Stomach (tissue), 9 donors: Measurements from ENCODE around the gene KCNQ1. TPM values are rescaled to one million over a fixed set of nuclear protein-coding genes. Genes with fewer than 3 reads are reported as not detected.
A peak's percentile ranks its signal among the peaks of the same experiment; 100 is the strongest.

ENCODE experiments used
- DNase-seq, 2 donors: peaks; one replicate each; pipeline versions ENCODE4 v3.0.0 to v3.0.0-alpha.2; 2013 to 2019
- H3K27ac ChIP-seq, 5 donors: fragments of 200-600 bp in 4 of 5; sonication (generic) in 4 of 5; one replicate each; pipeline ENCODE4 v1.5.1; 2013 to 2019; ENCODE audit warnings: mild to moderate bottlenecking in 1 of 5, moderate library complexity in 1 of 5
- H3K27me3 ChIP-seq, 3 donors: fragments of 200-600 bp; sonication (generic); one replicate each; pipeline ENCODE4 v1.5.1; 2017 to 2019; ENCODE audit warnings: mixed run types in 1 of 3
- H3K36me3 ChIP-seq, 4 donors: fragments of 200-600 bp; sonication (generic); 1 replicate in 3 of 4; 2 replicates in 1 of 4; pipeline ENCODE4 v1.5.1; 2016 to 2019
- H3K4me1 ChIP-seq, 4 donors: fragments of 200-600 bp; sonication (generic); one replicate each; pipeline ENCODE4 v1.5.1; 2016 to 2019
- H3K4me3 ChIP-seq, 4 donors: fragments of 200-600 bp; sonication (generic) in 3 of 4; one replicate each; pipeline ENCODE4 v1.5.1; 2016 to 2019; ENCODE audit warnings: mild to moderate bottlenecking in 1 of 4
- H3K9me3 ChIP-seq, 4 donors: fragments of 200-600 bp; sonication (generic); one replicate each; pipeline ENCODE4 v1.5.1; 2016 to 2019
- EP300 ChIP-seq: sonication (generic); formaldehyde crosslinking; IDR thresholded peaks from one replicate; pipeline ENCODE4 v1.6.1; 2017; ENCODE audit warnings: antibody characterized with exemption
- POLR2A ChIP-seq, 4 donors: fragments of 450-650 bp; IDR thresholded peaks; one replicate each; pipeline ENCODE4 v1.6.1; 2016; ENCODE audit warnings: antibody characterized with exemption in 4 of 4, control low read depth in 2 of 4, mild to moderate bottlenecking in 1 of 4, moderate library complexity in 1 of 4
- POLR2AphosphoS5 ChIP-seq, 3 donors: sonication (generic); formaldehyde crosslinking; IDR thresholded peaks; one replicate each; pipeline ENCODE4 v1.6.1; 2016; ENCODE audit warnings: antibody characterized with exemption in 3 of 3
- WGBS, 5 donors: extraction: QIAGEN DNeasy Blood & Tissue Kit in 3 of 5; methylation state at CpG; one replicate each; pipeline versions ENCODE4 v1.1.5 to v1.1.7; 2013 to 2018; 5-methylcytosine and 5-hydroxymethylcytosine counted together
- intact Hi-C: fragments of 100-400 bp; cut with DNase I; formaldehyde crosslinking; loops from one replicate; pipeline ENCODE4 v1.15.1; 2023; ENCODE audit warnings: low total_unique reads
- polyA plus RNA-seq, 3 donors: library from polyadenylated mRNA; stranded (reverse); fragments of 200-250 nt; gene quantifications; one replicate each; pipeline ENCODE4 v1.2.3, GENCODE V29; 2013
- total RNA-seq, 5 donors: library from RNA; depleted of rRNA; stranded (reverse); fragments of >200 nt; gene quantifications; one replicate each; pipeline versions ENCODE4 v1.1.0 to v1.2.3, GENCODE V29; 2014 to 2016
- TF ChIP-seq, protein P1 (sequence below), 7 experiments: fragments of 450-650 bp in 4 of 7; fragments of 200-600 bp in 3 of 7; sonication (generic) in 3 of 7; IDR thresholded peaks; one replicate each; pipeline ENCODE4 v1.5.1; 2016 to 2019; ENCODE audit warnings: antibody characterized with exemption in 7 of 7, control low read depth in 2 of 7, mild to moderate bottlenecking in 1 of 7
- donor health status: healthy with polysubstance abuse.
- donor health status: Bipolar disorder and iron deficiency.
- donor health status: healthy.

The KCNQ1 gene
- total and polyA plus RNA-seq, 8 donors: 12.1 to 155 (median 49.0) TPM

DNA sequence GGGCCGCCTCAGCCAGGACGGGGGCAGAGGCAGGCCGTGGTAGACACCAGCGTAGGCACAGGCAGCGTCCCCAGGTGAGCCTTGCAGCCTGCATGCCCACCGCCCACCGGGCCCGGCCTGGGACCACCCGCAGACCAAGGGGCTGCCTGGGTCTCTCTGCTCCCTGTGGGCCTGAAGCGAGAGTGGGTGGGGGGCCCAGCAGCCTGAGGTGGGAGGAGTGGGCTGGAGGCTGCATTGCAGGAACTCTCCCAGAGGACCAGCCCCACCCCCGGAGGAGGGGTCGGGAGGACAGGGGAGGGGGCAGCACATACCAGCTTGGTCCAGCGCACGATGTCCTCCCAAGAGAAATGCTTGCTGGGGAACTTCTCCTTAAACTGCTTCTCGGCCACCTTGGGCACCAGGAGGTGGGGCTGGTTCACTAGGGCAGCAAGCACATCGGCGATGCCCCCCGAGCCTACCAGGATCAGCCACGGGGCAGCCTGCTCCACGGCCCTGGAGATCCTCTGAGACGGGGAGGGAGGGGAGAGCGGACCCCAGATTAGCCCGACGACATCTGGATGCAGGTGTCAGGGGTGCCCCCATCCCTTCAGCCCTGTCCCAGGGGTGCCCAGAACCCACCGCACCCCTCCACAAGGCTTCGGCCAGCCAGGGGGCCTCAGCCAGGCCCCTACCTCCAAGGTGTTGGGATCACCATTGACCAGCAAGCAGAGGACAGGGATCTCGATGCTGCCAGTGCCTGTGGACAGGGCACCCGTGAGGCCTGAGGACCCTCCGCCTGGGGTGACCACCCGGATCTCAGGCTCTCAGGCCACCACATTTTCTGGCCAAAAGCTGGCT, 26.7 kb upstream of the KCNQ1 start:
- intact Hi-C loops: no loop called here

DNA sequence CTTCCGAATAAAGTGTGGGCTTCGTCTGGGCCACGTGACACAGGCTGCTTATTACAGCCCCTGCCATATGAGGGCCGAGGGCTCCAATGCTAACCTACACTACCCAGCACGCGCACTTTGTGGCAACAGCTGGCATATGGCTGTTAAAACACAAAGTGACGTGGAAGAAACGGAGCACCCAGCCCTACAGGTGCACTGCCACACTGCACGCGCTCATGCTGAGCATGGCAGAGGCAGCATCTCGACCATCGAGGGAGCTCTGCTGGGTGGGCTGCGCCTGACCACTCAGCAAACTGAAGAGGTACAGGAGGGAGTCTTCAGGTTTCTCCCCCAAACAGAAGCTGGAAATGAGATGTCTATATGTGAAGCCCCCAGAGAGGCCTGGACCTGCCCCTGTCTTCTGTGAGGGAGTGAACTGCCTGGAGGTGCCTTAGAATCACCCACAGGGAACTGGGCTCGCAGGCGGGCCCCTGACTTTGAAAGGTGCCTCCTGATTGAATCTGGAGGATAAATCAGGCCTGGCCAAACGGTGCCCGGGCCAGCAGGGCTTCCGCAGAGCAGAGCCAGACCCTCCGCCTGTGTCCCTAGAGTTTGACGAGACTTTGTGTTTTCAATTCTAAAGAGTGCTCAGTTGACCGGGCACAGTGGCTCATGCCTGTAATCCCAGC, 26.0 kb upstream of the KCNQ1 start:
- TF ChIP-seq, protein P1, sequence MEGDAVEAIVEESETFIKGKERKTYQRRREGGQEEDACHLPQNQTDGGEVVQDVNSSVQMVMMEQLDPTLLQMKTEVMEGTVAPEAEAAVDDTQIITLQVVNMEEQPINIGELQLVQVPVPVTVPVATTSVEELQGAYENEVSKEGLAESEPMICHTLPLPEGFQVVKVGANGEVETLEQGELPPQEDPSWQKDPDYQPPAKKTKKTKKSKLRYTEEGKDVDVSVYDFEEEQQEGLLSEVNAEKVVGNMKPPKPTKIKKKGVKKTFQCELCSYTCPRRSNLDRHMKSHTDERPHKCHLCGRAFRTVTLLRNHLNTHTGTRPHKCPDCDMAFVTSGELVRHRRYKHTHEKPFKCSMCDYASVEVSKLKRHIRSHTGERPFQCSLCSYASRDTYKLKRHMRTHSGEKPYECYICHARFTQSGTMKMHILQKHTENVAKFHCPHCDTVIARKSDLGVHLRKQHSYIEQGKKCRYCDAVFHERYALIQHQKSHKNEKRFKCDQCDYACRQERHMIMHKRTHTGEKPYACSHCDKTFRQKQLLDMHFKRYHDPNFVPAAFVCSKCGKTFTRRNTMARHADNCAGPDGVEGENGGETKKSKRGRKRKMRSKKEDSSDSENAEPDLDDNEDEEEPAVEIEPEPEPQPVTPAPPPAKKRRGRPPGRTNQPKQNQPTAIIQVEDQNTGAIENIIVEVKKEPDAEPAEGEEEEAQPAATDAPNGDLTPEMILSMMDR (IDR thresholded peaks at IDR 0.05): no peak
- no peak for TF ChIP-seq POLR2A (IDR thresholded peaks at IDR 0.05)
- no peak for TF ChIP-seq EP300
- TF ChIP-seq POLR2AphosphoS5 (IDR thresholded peaks at IDR 0.05): no peak
- DNase-seq: no peak
- intact Hi-C loops: no loop called here
- no peak overlapping the region for H3K27ac ChIP-seq
- no peak overlapping the region for H3K4me3 ChIP-seq
- no peaks in the 10 kb centered on the region for H3K9me3 ChIP-seq
- peaks cover 0 to 22% (median 5%) of the 10 kb centered on the region in 3 donors for H3K27me3 ChIP-seq
- H3K36me3 ChIP-seq: no peaks in the 10 kb centered on the region
- H3K4me1 ChIP-seq: peaks cover 9 to 17% (median 14%) of the 10 kb centered on the region in 4 donors
- 75 to 80% (median 75%) methylated on average over 20 to 21 of the region's 21 CpGs for WGBS, 5 donors

More for the DNA sequence above, 26.7 kb upstream of the KCNQ1 start:
- Histone ChIP-seq H3K4me1 (peaks cover 9 to 17% (median 14%) of the 10 kb centered on the region in 4 donors), H3K9me3 (no peaks in the 10 kb centered on the region), H3K36me3 (no peaks in the 10 kb centered on the region), H3K27me3 (peaks cover 0 to 20% (median 5%) of the 10 kb centered on the region in 3 donors), H3K27ac (no peak overlapping the region), H3K4me3 (no peak overlapping the region)
- TF ChIP-seq, protein P1 (IDR thresholded peaks at IDR 0.05): no peak
- no peak for TF ChIP-seq POLR2A (IDR thresholded peaks at IDR 0.05)
- no peak for TF ChIP-seq POLR2AphosphoS5 (IDR thresholded peaks at IDR 0.05)
- TF ChIP-seq EP300: no peak
- DNase-seq: no peak
- WGBS, 5 donors: 80 to 89% (median 84%) methylated on average over 18 to 30 of the region's 30 CpGs

DNA sequence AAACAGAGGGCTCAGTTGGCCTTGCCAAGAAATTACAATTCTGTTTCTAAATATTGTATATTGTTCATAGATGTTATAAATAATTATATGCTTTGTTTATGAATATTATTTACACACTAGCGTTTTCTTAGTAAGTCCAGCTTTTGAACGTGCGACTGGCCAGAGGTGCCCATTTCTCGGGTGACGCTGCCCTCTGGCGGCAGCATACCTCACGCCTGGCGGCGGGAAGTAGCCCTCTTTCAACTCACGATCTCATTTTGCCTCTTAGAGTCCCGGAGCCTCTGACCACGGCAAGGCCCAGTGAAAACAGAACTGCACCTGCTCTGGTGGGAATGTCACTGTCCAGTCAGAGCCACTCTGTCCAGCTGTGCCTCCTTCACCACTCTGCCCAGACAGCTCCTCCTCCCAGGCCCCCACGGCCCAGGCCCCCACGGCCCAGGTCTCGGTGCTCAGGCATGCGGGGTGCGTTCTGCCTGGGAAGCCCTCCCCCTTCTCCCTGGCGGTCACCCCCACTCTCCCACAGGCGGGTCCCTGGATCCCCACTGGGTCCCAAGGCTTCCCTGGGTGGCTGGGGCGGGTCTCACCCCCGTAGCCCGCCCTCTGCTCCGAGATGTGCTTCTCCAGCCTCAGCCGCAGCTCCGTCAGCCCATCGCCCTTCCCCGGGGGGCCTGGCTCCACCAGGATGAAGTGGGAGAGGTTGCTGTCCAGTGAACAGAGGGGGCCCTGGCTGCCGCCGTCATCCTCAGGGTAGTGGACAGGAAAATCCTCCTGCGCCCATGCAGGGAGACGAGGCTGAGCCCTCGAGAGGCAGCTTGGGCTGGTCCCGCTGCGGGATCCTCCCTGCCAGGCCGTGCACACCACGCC, 24.9 kb upstream of the KCNQ1 start:
- WGBS, 5 donors: 52 to 56% (median 55%) methylated on average over 32 to 36 of the region's 36 CpGs
- intact Hi-C loops: loop anchor here (2.0 kb wide), 1 partner anchor 225 kb away; no protein-coding TSS in a partner anchor
- Histone ChIP-seq H3K27me3 (peaks cover 0 to 22% (median 5%) of the 10 kb centered on the region in 3 donors), H3K4me3 (no peak overlapping the region), H3K9me3 (no peaks in the 10 kb centered on the region), H3K4me1 (peaks cover 9 to 17% (median 14%) of the 10 kb centered on the region in 4 donors), H3K27ac (peak overlapping the region in 1 of 5 donors; percentile 66), H3K36me3 (no peaks in the 10 kb centered on the region)
- peak; percentile 84 to 94 for DNase-seq
- no peak for TF ChIP-seq POLR2A (IDR thresholded peaks at IDR 0.05)
- TF ChIP-seq, protein P1 (IDR thresholded peaks at IDR 0.05): peak in 6 of 7 experiments; percentile 7 to 89 (median 78)
